ENCODE data around the gene IGSF10. TPM values are rescaled to one million over a fixed set of nuclear protein-coding genes. Genes with fewer than 3 reads are reported as not detected.

Gene IGSF10
- total and polyA plus RNA-seq, 2 donors from 2014 or later: 0.63 to 0.82 TPM

GRCh38 chr3:151431940-151432339 lies 28.9 kb downstream of the IGSF10 start:
- no peaks in the 10 kb centered on the region for H3K36me3 ChIP-seq (ENCODE audit: control insufficient read depth in 2 of 3, insufficient read depth in 3 of 3, low read length in 3 of 3)
- FAIRE-seq: no peak
- intact Hi-C loops (cut with DNase I): no loop called here

GRCh38 chr3:151430821-151431484 lies 29.9 kb downstream of the IGSF10 start:
- TF ChIP-seq CTCF (IDR thresholded peaks at IDR 0.05; ENCODE audit: borderline replicate concordance, extremely low read depth, insufficient read depth): no peak
- Histone ChIP-seq H3K4me1 (ENCODE audit: control insufficient read depth in 2 of 3, insufficient read depth in 2 of 3, low read depth in 1 of 3, low read length in 3 of 3) (no peaks in the 10 kb centered on the region), H3K27me3 (ENCODE audit: control insufficient read depth, insufficient read depth, low read length) (no peaks in the 10 kb centered on the region), H3K9ac (ENCODE audit: low read length in 3 of 3) (no peak overlapping the region), H3K27ac (ENCODE audit: low read depth in 2 of 2, low read length in 2 of 2) (no peak overlapping the region), H3K36me3 (ENCODE audit: control insufficient read depth in 2 of 3, insufficient read depth in 3 of 3, low read length in 3 of 3) (no peaks in the 10 kb centered on the region), H3K4me3 (ENCODE audit: low read length in 3 of 3) (no peak overlapping the region), H3K9me3 (ENCODE audit: control insufficient read depth in 2 of 3, insufficient read depth in 1 of 3, low read length in 3 of 3) (no peaks in the 10 kb centered on the region)
- FAIRE-seq (no peak), DNase-seq (no peak)
- intact Hi-C loops (cut with DNase I): no loop called here

More at GRCh38 chr3:151431940-151432339, 28.9 kb downstream of the IGSF10 start:
- H3K9me3 ChIP-seq (ENCODE audit: control insufficient read depth in 2 of 3, insufficient read depth in 1 of 3, low read length in 3 of 3): no peaks in the 10 kb centered on the region
- no peak overlapping the region for H3K4me3 ChIP-seq (ENCODE audit: low read length in 3 of 3)
- TF ChIP-seq CTCF (IDR thresholded peaks at IDR 0.05; ENCODE audit: borderline replicate concordance, extremely low read depth, insufficient read depth): no peak
- H3K9ac ChIP-seq (ENCODE audit: low read length in 3 of 3): no peak overlapping the region
- no peak for DNase-seq
- H3K27ac ChIP-seq (ENCODE audit: low read depth in 2 of 2, low read length in 2 of 2): no peak overlapping the region
- no peaks in the 10 kb centered on the region for H3K4me1 ChIP-seq (ENCODE audit: control insufficient read depth in 2 of 3, insufficient read depth in 2 of 3, low read depth in 1 of 3, low read length in 3 of 3)
- H3K27me3 ChIP-seq (ENCODE audit: control insufficient read depth, insufficient read depth, low read length): no peaks in the 10 kb centered on the region

GRCh38 chr3:151428386-151428785 lies 32.5 kb downstream of the IGSF10 start:
- H3K4me3 ChIP-seq (ENCODE audit: low read length in 3 of 3): no peak overlapping the region
- DNase-seq: no peak
- H3K9ac ChIP-seq (ENCODE audit: low read length in 3 of 3): no peak overlapping the region
- no peak for FAIRE-seq
- no peaks in the 10 kb centered on the region for H3K27me3 ChIP-seq (ENCODE audit: control insufficient read depth, insufficient read depth, low read length)
- H3K36me3 ChIP-seq (ENCODE audit: control insufficient read depth in 2 of 3, insufficient read depth in 3 of 3, low read length in 3 of 3): no peaks in the 10 kb centered on the region
- no peak for TF ChIP-seq CTCF (IDR thresholded peaks at IDR 0.05; ENCODE audit: borderline replicate concordance, extremely low read depth, insufficient read depth)
- H3K27ac ChIP-seq (ENCODE audit: low read depth in 2 of 2, low read length in 2 of 2): no peak overlapping the region
- H3K4me1 ChIP-seq (ENCODE audit: control insufficient read depth in 2 of 3, insufficient read depth in 2 of 3, low read depth in 1 of 3, low read length in 3 of 3): no peaks in the 10 kb centered on the region
- no peaks in the 10 kb centered on the region for H3K9me3 ChIP-seq (ENCODE audit: control insufficient read depth in 2 of 3, insufficient read depth in 1 of 3, low read length in 3 of 3)
- intact Hi-C loops (cut with DNase I): no loop called here

- no peak for DNase-seq
- Histone ChIP-seq H3K4me1 (ENCODE audit: control insufficient read depth in 2 of 3, insufficient read depth in 2 of 3, low read depth in 1 of 3, low read length in 3 of 3) (no peaks in the 10 kb centered on the region), H3K4me3 (ENCODE audit: low read length in 3 of 3) (no peak overlapping the region), H3K36me3 (ENCODE audit: control insufficient read depth in 2 of 3, insufficient read depth in 3 of 3, low read length in 3 of 3) (no peaks in the 10 kb centered on the region), H3K9ac (ENCODE audit: low read length in 3 of 3) (no peak overlapping the region), H3K9me3 (ENCODE audit: control insufficient read depth in 2 of 3, insufficient read depth in 1 of 3, low read length in 3 of 3) (no peaks in the 10 kb centered on the region), H3K27ac (ENCODE audit: low read depth in 2 of 2, low read length in 2 of 2) (no peak overlapping the region), H3K27me3 (ENCODE audit: control insufficient read depth, insufficient read depth, low read length) (no peaks in the 10 kb centered on the region)
- FAIRE-seq: no peak
- TF ChIP-seq CTCF (IDR thresholded peaks at IDR 0.05; ENCODE audit: borderline replicate concordance, extremely low read depth, insufficient read depth): no peak
- intact Hi-C loops (cut with DNase I): no loop called here
Observed at GRCh38 chr3:151426341-151426657, 34.6 kb downstream of the IGSF10 start.

Data from kidney (tissue), 14 donors.